H1 (cell line): Measurements from ENCODE around the gene FHAD1. TPM values are rescaled to one million over a fixed set of nuclear protein-coding genes. Genes with fewer than 3 reads are reported as not detected.

Source experiments
- CTCF ChIA-PET: fragments of 300-600 bp; sonication (Branson Sonifier 250); formaldehyde crosslinking; loops from one replicate; lab custom pipeline; 2021; ENCODE audit not compliant: partially characterized antibody; lab: Charles Lee
- POLR2A ChIA-PET: fragments of 300-600 bp; sonication (Branson Sonifier 250); formaldehyde crosslinking; loops from one replicate; lab custom pipeline; 2021; ENCODE audit warnings: inconsistent platforms; ENCODE audit not compliant: partially characterized antibody; lab: Charles Lee
- DNase-seq, 2 experiments: peaks; one replicate each; pipeline versions ENCODE4 v3.0.0 to v3.0.0-alpha.2; 2010 to 2022; ENCODE audit warnings: low spot score in 2 of 2, low read depth in 1 of 2, mixed read lengths in 1 of 2
- FAIRE-seq: peaks from 2 replicates; lab custom pipeline; 2011; peaks lifted over from hg19 to GRCh38; lab: Jason Lieb, UNC
- H2AFZ ChIP-seq: 2 replicates; pipeline ENCODE4 v1.8.1; 2012; ENCODE audit warnings: low read length, inconsistent platforms
- H2AK5ac ChIP-seq: 2 replicates; pipeline ENCODE4 v1.6.1; 2013; ENCODE audit warnings: low read depth, low read length
- H2BK120ac ChIP-seq: replicated peaks from 2 replicates; pipeline ENCODE3; 2013; ENCODE audit warnings: low read depth, low read length, inconsistent platforms
- H2BK12ac ChIP-seq: 2 replicates; pipeline ENCODE4 v1.6.1; 2013; ENCODE audit warnings: low read depth, low read length
- H2BK15ac ChIP-seq: 2 replicates; pipeline ENCODE4 v1.6.1; 2013; ENCODE audit warnings: low read length
- H2BK20ac ChIP-seq: 2 replicates; pipeline ENCODE4 v1.6.1; 2013; ENCODE audit warnings: low read length
- H2BK5ac ChIP-seq: 2 replicates; pipeline ENCODE4 v1.6.1; 2013; ENCODE audit warnings: low read depth, low read length
- H3K14ac ChIP-seq: 2 replicates; pipeline ENCODE4 v1.6.1; 2013; ENCODE audit warnings: inconsistent platforms; ENCODE audit not compliant: insufficient read length
- H3K18ac ChIP-seq: 2 replicates; pipeline ENCODE4 v1.6.1; 2013; ENCODE audit warnings: low read length; ENCODE audit errors: extremely low read depth
- H3K23ac ChIP-seq: 2 replicates; pipeline ENCODE4 v1.6.1; 2013; ENCODE audit warnings: inconsistent platforms; ENCODE audit not compliant: insufficient read length
- H3K23me2 ChIP-seq: 2 replicates; pipeline ENCODE4 v1.6.1; 2013; ENCODE audit warnings: low read depth, low read length
- H3K27ac ChIP-seq: 2 replicates; pipeline ENCODE4 v1.6.1; 2011; ENCODE audit warnings: low read depth, low read length, inconsistent platforms
- H3K27me3 ChIP-seq, 4 experiments: replicated peaks in 1 of 4; 1 replicate in 1 of 4; 2 replicates in 3 of 4; pipeline versions ENCODE4 v1.6.1 to v1.8.1; 2011 to 2013; ENCODE audit warnings: low read length in 3 of 4, mild to moderate bottlenecking in 3 of 4, inconsistent platforms in 2 of 4, mixed read lengths in 2 of 4, moderate library complexity in 1 of 4; ENCODE audit not compliant: control insufficient read depth in 3 of 4, insufficient read depth in 3 of 4; ENCODE audit errors: extremely low read depth in 1 of 4
- H3K36me3 ChIP-seq, 4 experiments: 2 replicates each; pipeline versions ENCODE4 v1.6.1 to v1.8.1; 2011 to 2013; ENCODE audit warnings: mild to moderate bottlenecking in 4 of 4, low read length in 3 of 4, moderate library complexity in 2 of 4, control low read depth in 1 of 4, inconsistent platforms in 1 of 4; ENCODE audit not compliant: insufficient read depth in 4 of 4, control insufficient read depth in 2 of 4
- H3K4ac ChIP-seq: replicated peaks from 2 replicates; pipeline ENCODE3; 2013; ENCODE audit warnings: low read length, low read depth, mixed read lengths, inconsistent platforms; ENCODE audit not compliant: insufficient read length
- H3K4me1 ChIP-seq, 4 experiments: replicated peaks in 1 of 4; 1 replicate in 1 of 4; 2 replicates in 3 of 4; pipeline versions ENCODE4 v1.6.1 to v1.8.1; 2011 to 2013; ENCODE audit warnings: low read length in 3 of 4, inconsistent platforms in 2 of 4, mixed read lengths in 1 of 4; ENCODE audit not compliant: insufficient read depth in 4 of 4, control insufficient read depth in 3 of 4
- H3K4me2 ChIP-seq, 2 experiments: 2 replicates each; pipeline versions ENCODE4 v1.6.1 to v1.8.1; 2011 to 2013; ENCODE audit warnings: low read depth in 2 of 2, low read length in 2 of 2, control low read depth in 1 of 2, inconsistent platforms in 1 of 2, mild to moderate bottlenecking in 1 of 2; ENCODE audit not compliant: insufficient read depth in 1 of 2
- H3K4me3 ChIP-seq, 4 experiments: fragments of 200-600, 300-600 bp in 1 of 4; sonication (generic), shearing (Covaris generic), sonication (Bioruptor Twin) in 1 of 4; 2 replicates each; pipeline versions ENCODE4 v1.5.1 to v1.8.1; 2011 to 2016; ENCODE audit warnings: low read length in 4 of 4, low read depth in 3 of 4, control low read depth in 2 of 4, inconsistent platforms in 2 of 4, mild to moderate bottlenecking in 2 of 4, mixed read lengths in 1 of 4, moderate library complexity in 1 of 4; ENCODE audit not compliant: insufficient read depth in 2 of 4; ENCODE audit errors: extremely low read depth in 1 of 4
- H3K56ac ChIP-seq: replicated peaks from 2 replicates; pipeline ENCODE3; 2013; ENCODE audit warnings: low read depth, mild to moderate bottlenecking, mixed read lengths, low read length, inconsistent platforms; ENCODE audit not compliant: insufficient read length
- H3K79me1 ChIP-seq: 2 replicates; pipeline ENCODE4 v1.6.1; 2013; ENCODE audit warnings: low read depth, low read length, control low read depth
- H3K79me2 ChIP-seq, 2 experiments: 2 replicates each; pipeline versions ENCODE4 v1.6.1 to v1.8.1; 2012 to 2013; ENCODE audit warnings: low read length in 2 of 2, mild to moderate bottlenecking in 2 of 2, inconsistent platforms in 1 of 2; ENCODE audit not compliant: insufficient read depth in 2 of 2, control insufficient read depth in 1 of 2
- H3K9ac ChIP-seq, 4 experiments: replicated peaks in 1 of 4; 1 replicate in 1 of 4; 2 replicates in 3 of 4; pipeline versions ENCODE4 v1.6.1 to v1.8.1; 2011 to 2013; ENCODE audit warnings: low read depth in 3 of 4, low read length in 3 of 4, control low read depth in 2 of 4, mild to moderate bottlenecking in 2 of 4, moderate library complexity in 2 of 4, inconsistent platforms in 1 of 4; ENCODE audit errors: extremely low read depth in 1 of 4
- H3K9me3 ChIP-seq, 2 experiments: 2 replicates each; pipeline versions ENCODE4 v1.6.1 to v1.8.1; 2012 to 2013; ENCODE audit warnings: mild to moderate bottlenecking in 2 of 2, moderate library complexity in 2 of 2, control low read depth in 1 of 2, inconsistent platforms in 1 of 2, low read depth in 1 of 2, low read length in 1 of 2, mixed read lengths in 1 of 2; ENCODE audit not compliant: insufficient read depth in 2 of 2
- H4K20me1 ChIP-seq, 2 experiments: replicated peaks in 1 of 2; 2 replicates each; pipeline versions ENCODE3 to v1.8.1; 2011 to 2013; ENCODE audit warnings: inconsistent platforms in 2 of 2, low read length in 2 of 2, mild to moderate bottlenecking in 1 of 2; ENCODE audit not compliant: insufficient read depth in 2 of 2, control insufficient read depth in 1 of 2
- H4K5ac ChIP-seq: 2 replicates; pipeline ENCODE4 v1.6.1; 2013; ENCODE audit warnings: low read length, low read depth, mixed read lengths, inconsistent platforms; ENCODE audit not compliant: insufficient read length
- H4K8ac ChIP-seq: 2 replicates; pipeline ENCODE4 v1.8.0; 2013; ENCODE audit warnings: mild to moderate bottlenecking, moderate library complexity, low read length, inconsistent platforms; ENCODE audit not compliant: insufficient read depth; ENCODE audit errors: extremely low read depth
- H4K91ac ChIP-seq: replicated peaks from 2 replicates; pipeline ENCODE3; 2013; ENCODE audit warnings: low read length, mixed read lengths, inconsistent platforms; ENCODE audit not compliant: insufficient read length
- CREB1 ChIP-seq: IDR thresholded peaks from 2 replicates; pipeline ENCODE4 v1.6.1; 2012; ENCODE audit warnings: inconsistent platforms
- TAF1 ChIP-seq: IDR thresholded peaks from 2 replicates; pipeline ENCODE4 v1.6.1; 2011; ENCODE audit warnings: mild to moderate bottlenecking, low read depth, low read length
- WGBS, 2 experiments: shearing (Covaris generic) in 1 of 2; methylation state at CpG; one replicate each; pipeline versions ENCODE4 v1.1.6 to v1.1.7; 2013 to 2015; ENCODE audit warnings: low lambda C conversion rate in 2 of 2, mixed read lengths in 2 of 2, inconsistent platforms in 1 of 2, low coverage in 1 of 2, missing lambda C conversion rate in 1 of 2; ENCODE audit not compliant: insufficient replicate concordance in 2 of 2, insufficient coverage in 1 of 2, insufficient read length in 1 of 2; ENCODE audit errors: extremely low coverage in 1 of 2, missing lambda C conversion rate in 1 of 2; 5-methylcytosine and 5-hydroxymethylcytosine counted together
- polyA plus RNA-seq, 7 experiments: library from polyadenylated mRNA; depleted of rRNA in 3 of 7; stranded (reverse) in 5 of 7; unstranded in 2 of 7; fragments of >200 nt in 5 of 7; fragments of 200-250 nt in 2 of 7; gene quantifications; 1 replicate in 5 of 7; 2 replicates in 1 of 7; 4 replicates in 1 of 7; pipeline versions ENCODE4 v1.2.1 to v1.2.3, GENCODE V29; 2011 to 2013; ENCODE audit warnings: missing spikeins in 2 of 7, mixed read lengths in 2 of 7
- total RNA-seq: library from RNA; stranded (reverse); fragmentation: NEBNext Ultra II Directional; extraction: Animal tissue kit (Norgen Biotek cat#: 25700); gene quantifications from 2 replicates; pipeline ENCODE4 v1.2.1, GENCODE V29; 2021

FHAD1 gene
- total and polyA plus RNA-seq, 2 of the 8 experiments (the other 6 are each of a cell fraction or from before 2014, with no cell fraction given), result 0.39 to 0.69 TPM

GRCh38 chr1:15348648-15349047, 101.6 kb downstream of the FHAD1 start:
- Histone ChIP-seq H3K9me3 (no peaks in the 10 kb centered on the region), H3K23me2 (no peaks in the 10 kb centered on the region), H4K8ac (no peak overlapping the region), H2AK5ac (no peak overlapping the region), H3K4me2 (no peak overlapping the region), H2BK5ac (no peak overlapping the region), H2AFZ (no peak overlapping the region), H4K5ac (no peak overlapping the region), H3K36me3 (no peaks in the 10 kb centered on the region), H3K27me3 (0 out of 7 replicates have a peak, but pooled peaks cover 0 to 3% (median 0%) of the 10 kb centered on the region in 4 experiments), H3K23ac (no peak overlapping the region), H2BK120ac (no peak overlapping the region), H3K14ac (no peak overlapping the region), H3K18ac (no peak overlapping the region), H3K4ac (no peak overlapping the region), H3K27ac (no peak overlapping the region), H2BK15ac (no peak overlapping the region), H3K9ac (no peak overlapping the region), H4K91ac (no peak overlapping the region), H2BK20ac (no peak overlapping the region), H3K56ac (no peak overlapping the region), H3K4me3 (no peak overlapping the region), H3K4me1 (no peaks in the 10 kb centered on the region; a peak in 1 of 7 replicates), H2BK12ac (no peak overlapping the region), H3K79me2 (no peaks in the 10 kb centered on the region), H3K79me1 (no peaks in the 10 kb centered on the region), H4K20me1 (no peaks in the 10 kb centered on the region)
- FAIRE-seq (no peak), DNase-seq (no peak)
- ChIA-PET POLR2A (no interaction called here), CTCF (no interaction called here)
- no peak for TF ChIP-seq CREB1
- no peak for TF ChIP-seq TAF1
- WGBS, 2 experiments, result 88% methylated on average over 9 of the region's 9 CpGs; no CpG with 5 or more reads in 1 of the 2 experiments
